CD14-positive monocyte (primary cell): ENCODE data around the gene CXCR5. TPM values are rescaled to one million over a fixed set of nuclear protein-coding genes. Genes with fewer than 3 reads are reported as not detected.

ENCODE experiments used
- DNase-seq, 3 donors: peaks; one replicate each; pipeline ENCODE4 v3.0.0-alpha.2; 2011 to 2022
- H2AFZ ChIP-seq: 2 replicates; pipeline ENCODE4 v1.6.0; 2012; ENCODE audit warnings: mild to moderate bottlenecking, low read depth, low read length, inconsistent platforms; ENCODE audit not compliant: insufficient read depth, poor library complexity, severe bottlenecking
- H3K27ac ChIP-seq, 2 donors: 1 replicate in 1 of 2; 2 replicates in 1 of 2; pipeline ENCODE4 v1.5.1; 2012 to 2013; ENCODE audit warnings: low read length in 2 of 2, control low read depth in 1 of 2, inconsistent platforms in 1 of 2, low read depth in 1 of 2, mild to moderate bottlenecking in 1 of 2
- H3K27me3 ChIP-seq, 2 donors: one replicate each; pipeline versions ENCODE4 v1.6.0 to v1.6.1; 2011 to 2013; ENCODE audit warnings: low read length in 2 of 2; ENCODE audit not compliant: control insufficient read depth in 2 of 2, insufficient read depth in 2 of 2
- H3K36me3 ChIP-seq, 2 donors: replicated peaks in 1 of 2; 1 replicate in 1 of 2; 2 replicates in 1 of 2; pipeline versions ENCODE4 v1.5.1 to v1.6.1; 2012 to 2013; ENCODE audit warnings: low read length in 2 of 2, control low read depth in 1 of 2, inconsistent platforms in 1 of 2, mild to moderate bottlenecking in 1 of 2; ENCODE audit not compliant: insufficient read depth in 2 of 2, control insufficient read depth in 1 of 2
- H3K4me1 ChIP-seq, 2 donors: 1 replicate in 1 of 2; 2 replicates in 1 of 2; pipeline versions ENCODE4 v1.5.1 to v1.6.1; 2012 to 2013; ENCODE audit warnings: low read length in 2 of 2, control low read depth in 1 of 2, inconsistent platforms in 1 of 2, mild to moderate bottlenecking in 1 of 2, moderate library complexity in 1 of 2; ENCODE audit not compliant: insufficient read depth in 2 of 2, control insufficient read depth in 1 of 2
- H3K4me2 ChIP-seq: replicated peaks from 2 replicates; pipeline ENCODE3; 2012; ENCODE audit warnings: low read length, moderate library complexity, mild to moderate bottlenecking; ENCODE audit not compliant: poor library complexity, severe bottlenecking; ENCODE audit errors: extremely low read depth
- H3K4me3 ChIP-seq, 3 experiments: fragments of 200-600 bp in 1 of 3; sonication (generic) in 1 of 3; replicated peaks in 1 of 3; 1 replicate in 2 of 3; 2 replicates in 1 of 3; pipeline ENCODE4 v1.5.1; 2011 to 2013; ENCODE audit warnings: low read length in 3 of 3, mild to moderate bottlenecking in 3 of 3, control low read depth in 2 of 3, low read depth in 2 of 3, inconsistent platforms in 1 of 3, moderate library complexity in 1 of 3
- H3K79me2 ChIP-seq: 2 replicates; pipeline ENCODE4 v1.6.0; 2012; ENCODE audit warnings: mild to moderate bottlenecking, control low read depth, inconsistent platforms, low read length, moderate library complexity; ENCODE audit not compliant: insufficient read depth
- H3K9ac ChIP-seq: 2 replicates; pipeline ENCODE4 v1.6.0; 2017; ENCODE audit warnings: low read length, mild to moderate bottlenecking; ENCODE audit not compliant: insufficient read depth, poor library complexity, severe bottlenecking
- H3K9me3 ChIP-seq, 2 donors: replicated peaks in 1 of 2; 1 replicate in 1 of 2; 2 replicates in 1 of 2; pipeline versions ENCODE4 v1.5.1 to v1.6.1; 2012 to 2013; ENCODE audit warnings: low read length in 2 of 2, control low read depth in 1 of 2; ENCODE audit not compliant: control insufficient read depth in 1 of 2, insufficient read depth in 1 of 2
- H4K20me1 ChIP-seq: 2 replicates; pipeline ENCODE4 v1.6.0; 2012; ENCODE audit warnings: mild to moderate bottlenecking, low read length, control low read depth, moderate library complexity; ENCODE audit not compliant: insufficient read depth
- H3K27ac Mint-ChIP-seq, 7 donors: one replicate each; pipeline ENCODE4 v1.8.0; 2020; ENCODE audit warnings: mild to moderate bottlenecking in 7 of 7, mixed read lengths in 7 of 7, moderate library complexity in 6 of 7, inconsistent platforms in 2 of 7
- H3K27me3 Mint-ChIP-seq, 3 donors: one replicate each; pipeline ENCODE4 v1.8.0; 2021 to 2022; ENCODE audit warnings: low read depth in 3 of 3, mild to moderate bottlenecking in 3 of 3, mixed read lengths in 3 of 3, moderate library complexity in 3 of 3, inconsistent platforms in 1 of 3
- H3K36me3 Mint-ChIP-seq, 2 donors: one replicate each; pipeline ENCODE4 v1.8.0; 2020; ENCODE audit warnings: mixed read lengths in 2 of 2, inconsistent platforms in 1 of 2, mild to moderate bottlenecking in 1 of 2
- H3K4me1 Mint-ChIP-seq: one replicate; pipeline ENCODE4 v1.8.0; 2020; ENCODE audit warnings: mild to moderate bottlenecking, mixed read lengths
- H3K4me3 Mint-ChIP-seq, 2 donors: one replicate each; pipeline ENCODE4 v1.8.0; 2020; ENCODE audit warnings: mild to moderate bottlenecking in 2 of 2, mixed read lengths in 2 of 2, moderate library complexity in 1 of 2
- H3K9me3 Mint-ChIP-seq, 7 donors: one replicate each; pipeline ENCODE4 v1.8.0; 2020 to 2022; ENCODE audit warnings: mixed read lengths in 7 of 7, mild to moderate bottlenecking in 6 of 7, moderate library complexity in 6 of 7, inconsistent platforms in 2 of 7
- CTCF ChIP-seq: fragments of 200-600 bp; IDR thresholded peaks from one replicate; pipeline ENCODE4 v1.8.0; 2022; ENCODE audit warnings: antibody characterized with exemption, mild to moderate bottlenecking
- WGBS: methylation state at CpG from one replicate; pipeline ENCODE4 v1.1.5; 2013; ENCODE audit warnings: missing lambda C conversion rate; ENCODE audit not compliant: insufficient coverage; 5-methylcytosine and 5-hydroxymethylcytosine counted together
- intact Hi-C, 2 donors: fragments of 100-400 bp; cut with micrococcal nuclease; formaldehyde crosslinking; loops; one replicate each; pipeline versions ENCODE4 v1.15.0 to v1.15.1; 2023
- polyA plus RNA-seq, 3 donors: library from polyadenylated mRNA; depleted of rRNA in 1 of 3; unstranded in 2 of 3; stranded (reverse) in 1 of 3; fragments of 300-500 nt in 2 of 3; fragments of >200 nt in 1 of 3; fragmentation: Illumina TruSeq in 2 of 3; gene quantifications; 1 replicate in 2 of 3; 2 replicates in 1 of 3; pipeline ENCODE4 v1.2.3, GENCODE V29; 2012 to 2021

CXCR5 gene
- polyA plus RNA-seq, 3 donors, result 0.08 to 0.31 (median 0.09) TPM

GRCh38 chr11:118883004-118883367 is 706 bp upstream of the CXCR5 start:
- Mint-ChIP-seq H3K36me3 (peaks cover 0 to 2% of the 10 kb centered on the region in 2 donors), H3K27ac (peak overlapping the region in 1 of 7 donors; percentile 72), H3K9me3 (peaks cover 0 to 3% (median 0%) of the 10 kb centered on the region in 7 donors), H3K4me3 (no peak overlapping the region), H3K27me3 (peaks cover 10 to 25% (median 22%) of the 10 kb centered on the region in 3 donors), H3K4me1 (peaks cover 48% of the 10 kb centered on the region)
- H3K9ac ChIP-seq, result no peak overlapping the region
- H3K36me3 ChIP-seq, result no peaks in the 10 kb centered on the region
- no peaks in the 10 kb centered on the region for H3K79me2 ChIP-seq
- no peak overlapping the region for H3K4me2 ChIP-seq
- H3K27ac ChIP-seq, result no peak overlapping the region
- H3K4me3 ChIP-seq, result no peak overlapping the region
- no peak for TF ChIP-seq CTCF
- no peak for DNase-seq
- no CpG with 5 or more reads among the region's 1 CpG for WGBS
- H4K20me1 ChIP-seq, result no peaks in the 10 kb centered on the region
- H3K4me1 ChIP-seq, result peaks cover 21 to 22% of the 10 kb centered on the region in 2 donors
- intact Hi-C loops, result no loop called here
- no peaks in the 10 kb centered on the region for H3K9me3 ChIP-seq
- no peaks in the 10 kb centered on the region for H3K27me3 ChIP-seq
- H2AFZ ChIP-seq, result no peak overlapping the region

GRCh38 chr11:118884875-118885274 is 1.2 kb downstream of the CXCR5 start:
- H3K27me3 Mint-ChIP-seq, result peaks cover 12 to 25% (median 25%) of the 10 kb centered on the region in 3 donors
- Histone ChIP-seq H3K4me3 (no peak overlapping the region), H3K27ac (no peak overlapping the region), H3K79me2 (no peaks in the 10 kb centered on the region), H3K9ac (no peak overlapping the region), H3K9me3 (no peaks in the 10 kb centered on the region), H3K4me2 (no peak overlapping the region), H3K36me3 (no peaks in the 10 kb centered on the region), H2AFZ (no peak overlapping the region), H3K4me1 (peaks cover 12 to 16% of the 10 kb centered on the region in 2 donors), H4K20me1 (no peaks in the 10 kb centered on the region), H3K27me3 (no peaks in the 10 kb centered on the region)
- whole genome bisulfite sequencing, result 100% methylated on average over 1 of the region's 9 CpGs
- intact Hi-C loops, result no loop called here
- peaks cover 0 to 2% of the 10 kb centered on the region in 2 donors for H3K36me3 Mint-ChIP-seq
- peak overlapping the region in 1 of 2 donors; percentile 62 for H3K4me3 Mint-ChIP-seq
- peaks cover 48% of the 10 kb centered on the region for H3K4me1 Mint-ChIP-seq
- TF ChIP-seq CTCF, result no peak
- no peak for DNase-seq
- peaks cover 0 to 2% (median 0%) of the 10 kb centered on the region in 7 donors for H3K9me3 Mint-ChIP-seq
- H3K27ac Mint-ChIP-seq, result peak overlapping the region in 1 of 7 donors; percentile 69
